ENCODE data around the gene GRHL3. TPM values are rescaled to one million over a fixed set of nuclear protein-coding genes. Genes with fewer than 3 reads are reported as not detected.

The GRHL3 gene
- total and polyA plus RNA-seq, 4 donors, result 0.23 to 0.95 (median 0.35) TPM

- DNase-seq, result no peak
- H3K36me3 ChIP-seq (ENCODE audit: control insufficient read depth in 4 of 4, insufficient read depth in 4 of 4, low read length in 4 of 4), result no peaks in the 10 kb centered on the region
- WGBS, 2 donors, result 97 to 98% methylated on average over 2 of the region's 2 CpGs
- TF ChIP-seq, protein P1, sequence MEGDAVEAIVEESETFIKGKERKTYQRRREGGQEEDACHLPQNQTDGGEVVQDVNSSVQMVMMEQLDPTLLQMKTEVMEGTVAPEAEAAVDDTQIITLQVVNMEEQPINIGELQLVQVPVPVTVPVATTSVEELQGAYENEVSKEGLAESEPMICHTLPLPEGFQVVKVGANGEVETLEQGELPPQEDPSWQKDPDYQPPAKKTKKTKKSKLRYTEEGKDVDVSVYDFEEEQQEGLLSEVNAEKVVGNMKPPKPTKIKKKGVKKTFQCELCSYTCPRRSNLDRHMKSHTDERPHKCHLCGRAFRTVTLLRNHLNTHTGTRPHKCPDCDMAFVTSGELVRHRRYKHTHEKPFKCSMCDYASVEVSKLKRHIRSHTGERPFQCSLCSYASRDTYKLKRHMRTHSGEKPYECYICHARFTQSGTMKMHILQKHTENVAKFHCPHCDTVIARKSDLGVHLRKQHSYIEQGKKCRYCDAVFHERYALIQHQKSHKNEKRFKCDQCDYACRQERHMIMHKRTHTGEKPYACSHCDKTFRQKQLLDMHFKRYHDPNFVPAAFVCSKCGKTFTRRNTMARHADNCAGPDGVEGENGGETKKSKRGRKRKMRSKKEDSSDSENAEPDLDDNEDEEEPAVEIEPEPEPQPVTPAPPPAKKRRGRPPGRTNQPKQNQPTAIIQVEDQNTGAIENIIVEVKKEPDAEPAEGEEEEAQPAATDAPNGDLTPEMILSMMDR (IDR thresholded peaks at IDR 0.05; ENCODE audit: control extremely low read depth, extremely low read depth), result no peak
- ATAC-seq (ENCODE audit: insufficient read depth, low FRiP score), result no peak
- H3K27me3 ChIP-seq (ENCODE audit: control insufficient read depth in 3 of 3, insufficient read depth in 3 of 3, low read length in 2 of 3), result peaks cover 0 to 18% (median 0%) of the 10 kb centered on the region in 3 donors
- H3K27ac ChIP-seq (ENCODE audit: low read depth in 1 of 2, low read length in 1 of 2), result no peak overlapping the region
- H3K4me1 ChIP-seq (ENCODE audit: control insufficient read depth in 5 of 5, insufficient read depth in 5 of 5, low read length in 5 of 5), result peaks cover 0 to 36% (median 5%) of the 10 kb centered on the region in 5 donors
- no peak overlapping the region for H3K4me3 ChIP-seq
- no peaks in the 10 kb centered on the region for H3K9me3 ChIP-seq (ENCODE audit: control insufficient read depth in 4 of 4, insufficient read depth in 3 of 4, low read length in 3 of 4)
- no peak overlapping the region for H3K9ac ChIP-seq (ENCODE audit: insufficient read depth in 1 of 2, low read length in 2 of 2)
Observed at GRCh38 chr1:24323281-24323680, 4.1 kb downstream of the GRHL3 start.

GRCh38 chr1:24324903-24325302 lies 5.7 kb downstream of the GRHL3 start:
- peaks cover 0 to 21% (median 0%) of the 10 kb centered on the region in 5 donors for H3K4me1 ChIP-seq (ENCODE audit: control insufficient read depth in 5 of 5, insufficient read depth in 5 of 5, low read length in 5 of 5)
- ATAC-seq (ENCODE audit: insufficient read depth, low FRiP score) (no peak), DNase-seq (no peak)
- no peak overlapping the region for H3K27ac ChIP-seq (ENCODE audit: low read depth in 1 of 2, low read length in 1 of 2)
- TF ChIP-seq, protein P1 (IDR thresholded peaks at IDR 0.05; ENCODE audit: control extremely low read depth, extremely low read depth), result no peak
- H3K27me3 ChIP-seq (ENCODE audit: control insufficient read depth in 3 of 3, insufficient read depth in 3 of 3, low read length in 2 of 3), result peaks cover 0 to 13% (median 5%) of the 10 kb centered on the region in 3 donors
- H3K9ac ChIP-seq (ENCODE audit: insufficient read depth in 1 of 2, low read length in 2 of 2), result no peak overlapping the region
- no peaks in the 10 kb centered on the region for H3K36me3 ChIP-seq (ENCODE audit: control insufficient read depth in 4 of 4, insufficient read depth in 4 of 4, low read length in 4 of 4)
- H3K4me3 ChIP-seq, result no peak overlapping the region
- H3K9me3 ChIP-seq (ENCODE audit: control insufficient read depth in 4 of 4, insufficient read depth in 3 of 4, low read length in 3 of 4), result no peaks in the 10 kb centered on the region
- 55 to 77% methylated on average over 6 of the region's 6 CpGs for WGBS, 2 donors

DNA sequence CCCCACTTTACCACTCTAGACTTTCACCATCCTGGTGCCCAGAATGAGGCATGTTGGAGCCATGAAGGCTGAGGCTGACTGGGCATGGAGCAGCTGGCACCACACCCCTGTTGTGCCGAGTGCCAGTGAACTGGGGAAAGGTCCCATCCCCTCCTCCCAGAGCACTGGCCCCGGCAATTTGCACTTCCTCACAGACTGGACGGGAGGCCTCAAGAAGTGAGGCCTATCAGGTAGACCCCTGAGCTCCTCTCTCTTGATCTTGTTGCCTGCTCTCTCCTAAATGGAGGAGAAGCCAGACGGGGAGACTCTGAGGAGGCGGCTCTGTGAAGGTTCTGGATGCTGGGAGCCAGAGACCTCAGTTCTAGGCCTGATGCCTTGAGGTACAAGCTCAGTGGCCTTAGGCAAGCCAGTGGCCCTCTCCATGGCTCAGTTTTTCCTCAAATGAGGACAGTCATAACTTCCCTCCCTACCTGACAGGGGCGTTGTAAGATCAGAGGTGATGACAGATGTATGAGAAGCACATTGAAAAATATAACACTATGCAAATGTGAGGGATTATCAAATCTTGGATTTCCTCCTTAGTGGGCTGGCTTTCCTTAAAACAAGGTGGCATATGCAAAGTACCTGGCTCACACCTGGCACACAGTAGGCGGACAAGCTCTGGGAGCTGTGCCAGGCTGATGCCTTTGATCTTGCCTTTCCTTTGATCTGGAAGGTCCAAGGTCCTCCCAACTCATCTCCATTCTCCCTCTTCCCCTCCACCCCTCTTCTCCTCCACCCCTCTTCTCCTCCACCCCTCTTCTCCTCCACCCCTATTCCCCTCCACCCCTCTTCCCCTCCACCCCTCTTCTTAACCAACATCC lies 6.7 kb downstream of the GRHL3 start:
- Histone ChIP-seq H3K4me1 (ENCODE audit: control insufficient read depth in 5 of 5, insufficient read depth in 5 of 5, low read length in 5 of 5) (peaks cover 0 to 20% (median 0%) of the 10 kb centered on the region in 5 donors), H3K27me3 (ENCODE audit: control insufficient read depth in 3 of 3, insufficient read depth in 3 of 3, low read length in 2 of 3) (peaks cover 0 to 6% (median 5%) of the 10 kb centered on the region in 3 donors), H3K9ac (ENCODE audit: insufficient read depth in 1 of 2, low read length in 2 of 2) (no peak overlapping the region), H3K27ac (ENCODE audit: low read depth in 1 of 2, low read length in 1 of 2) (no peak overlapping the region), H3K4me3 (no peak overlapping the region), H3K36me3 (ENCODE audit: control insufficient read depth in 4 of 4, insufficient read depth in 4 of 4, low read length in 4 of 4) (no peaks in the 10 kb centered on the region), H3K9me3 (ENCODE audit: control insufficient read depth in 4 of 4, insufficient read depth in 3 of 4, low read length in 3 of 4) (no peaks in the 10 kb centered on the region)
- 84 to 89% methylated on average over 7 of the region's 7 CpGs for WGBS, 2 donors
- ATAC-seq (ENCODE audit: insufficient read depth, low FRiP score), result no peak
- TF ChIP-seq, protein P1 (IDR thresholded peaks at IDR 0.05; ENCODE audit: control extremely low read depth, extremely low read depth), result no peak
- DNase-seq, result no peak
